Stimulated activated CD8-positive, alpha-beta memory T cell treated with anti-CD3 and anti-CD28 coated beads, Interleukin-4, amount 100 ng/mL, for 4 hours (primary cell): ENCODE data around the gene TLDC2.
"Not testable (repeated sequence)": the region's sequence is repeated elsewhere in the genome, so short reads cannot be mapped to it uniquely, and the experiment has no call there.

Experiments
- DNase-seq, 2 donors: peaks; one replicate each; pipeline ENCODE4 v3.0.0-alpha.2; 2020; ENCODE audit warnings: low read depth in 2 of 2, low spot score in 1 of 2

Gene TLDC2

DNA sequence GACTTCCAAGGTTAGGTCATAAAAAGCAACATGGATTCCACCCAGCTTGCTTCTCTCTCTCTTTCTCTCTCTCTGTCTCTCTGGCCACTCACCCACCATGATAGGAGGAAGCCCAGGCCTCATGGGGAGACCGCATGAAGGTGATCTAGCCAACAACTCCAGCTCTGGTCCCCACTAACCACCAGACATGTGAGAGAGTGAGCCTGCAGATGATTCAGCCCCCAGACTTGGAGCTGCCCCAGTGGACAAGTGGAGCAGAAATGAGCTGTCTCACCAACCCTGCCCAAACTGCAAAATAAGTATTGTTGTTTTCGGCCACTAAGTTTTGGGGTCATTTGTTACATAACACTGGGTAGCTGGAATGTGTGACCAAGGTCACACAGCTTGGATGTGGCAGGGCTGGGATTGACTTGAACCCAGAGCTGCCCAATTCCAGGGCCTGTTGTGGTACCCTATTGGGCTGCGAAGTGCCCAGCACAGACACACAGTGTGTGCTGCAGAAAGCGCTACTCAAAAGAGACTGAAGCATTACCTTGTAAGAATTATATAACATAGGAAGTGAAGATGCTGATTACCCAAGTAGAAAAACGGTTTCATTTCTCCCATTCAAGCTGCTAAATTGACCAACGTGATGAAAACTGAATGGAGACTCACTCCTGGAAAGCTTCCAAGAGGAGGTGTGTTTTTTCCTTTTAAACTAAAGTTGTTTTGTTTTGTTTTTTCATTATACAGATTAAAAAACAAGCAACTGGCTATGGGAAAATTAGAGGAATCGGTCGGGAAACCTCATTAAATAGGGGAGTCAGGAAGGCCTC lies 9.1 kb upstream of the TLDC2 start:
- no peak for DNase-seq

DNA sequence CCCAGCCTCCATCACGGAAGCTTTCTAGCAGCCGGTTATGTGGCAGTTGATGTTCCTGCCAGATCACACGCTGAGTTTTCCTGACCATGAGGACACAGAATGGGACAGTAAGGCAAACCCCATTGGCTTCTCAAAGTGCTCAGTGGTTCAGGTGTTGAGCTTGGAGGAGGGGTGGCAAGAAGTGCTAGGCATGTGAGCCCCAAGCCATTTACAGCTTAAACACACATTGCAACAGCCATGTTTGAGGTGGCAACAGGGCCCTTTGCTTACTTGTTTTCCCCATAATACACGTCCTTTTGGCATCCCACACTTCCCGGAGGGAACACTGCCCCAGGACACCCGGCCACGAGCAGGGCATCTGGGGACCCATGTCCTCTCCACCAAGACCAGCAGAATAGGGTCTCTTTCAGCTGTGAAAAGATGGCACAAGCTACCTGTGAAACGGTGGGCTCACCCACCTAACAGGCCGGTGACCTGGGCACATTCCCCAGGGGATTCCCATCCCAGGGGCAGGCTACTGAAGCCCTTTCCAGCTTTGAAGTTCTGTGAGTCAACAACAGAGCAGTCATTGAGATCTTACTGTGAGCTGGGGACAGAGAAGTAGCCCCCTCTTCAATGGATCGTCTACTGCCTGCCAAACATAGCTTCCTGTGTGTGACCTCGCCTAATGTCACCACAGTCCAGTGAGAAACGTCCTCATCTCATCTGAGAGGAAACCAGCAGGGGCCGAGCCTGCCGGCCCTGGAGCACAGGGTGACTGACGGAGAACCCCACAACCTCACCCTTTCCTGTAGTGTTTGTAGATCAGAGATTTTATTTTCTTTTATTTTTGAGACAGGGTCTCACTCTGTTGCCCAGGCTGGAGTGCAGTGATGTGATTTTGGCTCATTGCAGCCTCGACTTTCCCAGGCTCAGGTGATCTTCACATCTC lies 4.0 kb upstream of the TLDC2 start:
- DNase-seq, result no peak

DNA sequence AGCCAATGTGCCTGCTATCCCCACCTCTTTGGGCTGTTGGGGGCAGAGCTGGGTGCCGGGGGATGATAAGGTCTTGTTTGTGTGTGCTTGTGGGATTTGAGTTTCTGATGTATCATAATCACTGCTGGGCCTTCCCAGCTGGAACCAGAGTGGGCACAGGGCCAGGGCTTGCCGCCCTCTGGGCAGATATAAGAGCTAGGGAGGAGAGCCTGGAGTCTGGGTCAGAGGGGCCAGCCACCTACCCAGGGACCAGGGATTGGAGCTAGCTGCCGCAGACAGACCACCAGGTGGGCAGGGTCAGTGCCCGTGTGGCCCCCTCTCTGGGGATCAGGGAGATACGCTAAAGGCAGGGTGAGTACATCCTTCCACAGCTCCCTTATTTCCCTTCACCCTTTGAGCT lies 3.1 kb upstream of the TLDC2 start:
- DNase-seq, result no peak

DNA sequence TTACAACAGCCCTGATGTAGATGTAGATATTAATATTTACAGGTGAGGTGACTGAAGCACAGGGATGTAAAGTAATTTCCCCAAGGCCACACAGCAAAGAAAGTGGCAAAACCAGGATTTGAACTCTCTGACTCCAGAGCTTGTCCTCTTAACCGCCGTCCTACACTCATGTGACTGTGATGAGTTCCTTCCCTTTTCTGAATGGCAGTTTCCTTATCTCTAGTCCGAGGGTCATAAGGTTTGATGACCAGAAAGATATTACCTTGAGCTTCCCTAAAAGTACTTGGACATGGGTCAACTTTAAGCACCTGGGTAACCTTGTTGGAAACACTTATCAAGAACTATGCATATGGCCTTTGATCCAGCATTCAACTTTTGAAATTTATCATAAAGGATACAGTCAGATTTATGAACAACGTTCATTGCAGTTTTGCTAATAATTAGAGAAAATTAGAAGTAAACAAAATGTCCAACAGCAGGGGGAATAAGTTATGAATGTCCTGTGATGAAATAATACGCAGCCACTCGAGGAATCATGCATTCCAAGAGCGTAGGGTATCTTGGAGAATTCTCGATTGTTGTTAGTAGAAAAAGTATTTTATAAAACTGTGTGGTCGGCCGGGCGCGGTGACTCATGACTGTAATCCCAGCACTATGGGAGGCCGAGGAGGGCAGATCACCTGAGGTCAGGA lies 2.3 kb upstream of the TLDC2 start:
- DNase-seq, result no peak

DNA sequence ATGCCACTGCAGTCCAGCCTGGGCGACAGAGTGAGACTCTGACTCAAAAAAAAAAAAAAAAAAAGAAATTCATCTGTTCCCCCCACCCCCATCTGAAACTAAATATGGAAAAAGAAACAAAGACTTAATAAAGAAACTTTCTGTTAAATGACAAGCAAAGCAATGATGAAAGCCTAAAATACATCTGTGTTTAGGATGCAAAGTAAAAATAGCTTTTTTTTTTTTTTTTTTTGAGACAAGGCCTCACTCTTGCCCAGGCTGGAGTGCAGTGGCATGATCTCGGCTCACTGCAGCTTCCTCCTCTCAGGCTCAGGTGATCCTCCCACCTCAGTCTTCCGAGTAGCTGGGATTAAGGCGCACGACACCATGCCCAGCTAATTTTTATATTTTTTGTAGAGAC lies 845 bp upstream of the TLDC2 start:
- DNase-seq, result not testable (repeated sequence)

DNA sequence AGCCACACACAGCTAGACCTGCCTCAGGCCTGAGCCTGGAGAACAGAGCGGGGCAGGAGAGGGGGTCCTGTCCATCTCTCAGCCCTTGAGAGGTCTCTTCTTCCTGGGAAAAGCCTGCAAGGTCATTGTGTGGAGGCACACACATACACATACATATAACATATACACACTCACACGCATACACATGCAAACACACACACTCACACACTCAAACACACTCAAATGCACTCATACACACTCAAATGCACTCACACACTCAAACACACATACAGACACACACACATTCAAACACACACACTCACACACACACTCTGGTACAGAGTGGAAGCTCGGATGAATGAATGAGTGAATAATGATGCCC lies 515 bp downstream of the TLDC2 start:
- DNase-seq, result no peak

DNA sequence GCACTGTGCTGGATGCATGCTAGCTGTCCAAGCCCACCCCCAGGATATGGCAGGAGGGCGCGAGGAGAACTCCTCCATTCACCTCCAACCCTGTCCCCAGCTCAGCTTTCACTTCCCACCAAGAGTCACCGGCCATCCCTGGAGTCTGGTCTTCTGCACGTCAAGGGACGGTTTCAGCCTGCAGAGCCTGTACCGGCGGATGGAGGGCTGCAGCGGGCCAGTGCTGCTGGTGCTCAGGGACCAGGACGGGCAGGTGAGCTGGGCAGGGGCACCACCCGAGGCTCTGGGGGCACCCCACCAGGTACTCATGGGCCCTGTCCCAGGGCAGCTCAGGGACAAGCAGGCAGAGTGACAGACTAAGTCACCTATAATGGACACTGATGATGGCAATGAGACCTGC lies 3.0 kb downstream of the TLDC2 start:
- no peak for DNase-seq

DNA sequence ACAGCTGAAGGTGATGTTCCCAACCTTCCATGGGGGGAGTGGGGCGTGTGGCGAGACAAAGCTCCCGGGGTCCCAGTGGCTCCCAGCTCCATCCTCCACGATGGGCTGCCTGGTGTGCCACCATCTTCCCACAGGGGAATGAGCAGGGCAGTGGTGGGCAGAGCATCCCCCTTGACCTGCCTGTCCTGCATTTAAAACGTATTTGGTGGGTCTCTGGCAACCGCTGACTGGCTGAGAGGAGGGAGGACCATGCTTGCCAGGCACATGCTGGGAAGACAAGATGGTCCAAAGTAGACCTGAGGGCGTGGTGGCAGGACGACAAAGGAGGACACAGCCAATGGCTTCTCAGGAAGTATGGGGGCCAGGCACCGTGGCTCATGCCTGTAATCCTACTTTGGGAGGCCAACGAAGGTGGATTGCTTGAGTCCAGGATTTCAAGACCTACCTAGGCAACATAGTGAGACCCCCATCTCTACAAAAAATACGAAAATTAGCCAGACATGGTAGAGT lies 4.9 kb downstream of the TLDC2 start:
- DNase-seq, result no peak

DNA sequence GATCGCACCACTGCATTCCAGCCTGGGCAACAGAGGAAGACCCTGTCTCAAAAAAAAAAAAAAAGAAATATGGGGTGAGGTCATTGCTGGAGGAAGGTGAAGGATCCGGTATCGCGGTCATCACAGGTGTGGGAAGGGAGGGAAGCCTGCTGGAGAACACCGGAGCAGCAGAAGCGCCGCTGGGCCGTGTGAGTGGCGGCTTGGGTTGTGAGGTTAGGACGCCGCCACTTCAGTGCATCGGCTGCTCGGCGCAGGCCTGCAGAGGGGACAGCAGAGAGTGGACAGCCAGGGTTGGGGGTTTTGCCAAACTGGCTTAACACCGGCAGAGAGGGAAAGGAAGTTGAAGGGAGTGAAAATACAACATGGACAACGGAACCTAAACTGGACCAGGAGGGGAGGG lies 5.4 kb downstream of the TLDC2 start:
- DNase-seq, result no peak

DNA sequence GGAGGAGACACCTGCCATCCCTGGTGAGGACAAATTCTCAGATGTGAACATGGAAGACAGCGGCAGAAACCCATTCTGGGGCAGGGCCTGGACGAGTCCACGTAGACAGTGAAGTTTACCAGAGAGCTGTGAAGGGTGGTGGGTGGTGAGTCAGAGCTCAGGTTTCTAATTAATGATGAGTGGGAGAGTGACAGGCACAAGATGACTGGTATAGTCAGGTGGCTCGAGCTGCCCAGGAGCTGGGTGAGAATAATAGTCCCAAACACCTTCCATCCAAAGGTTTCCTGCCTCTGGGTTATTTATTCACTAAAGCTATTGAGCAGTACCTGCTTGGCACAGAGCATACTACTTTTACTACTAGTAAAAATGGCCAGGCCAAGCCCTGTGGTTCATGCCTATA lies 6.0 kb downstream of the TLDC2 start:
- DNase-seq, result no peak

DNA sequence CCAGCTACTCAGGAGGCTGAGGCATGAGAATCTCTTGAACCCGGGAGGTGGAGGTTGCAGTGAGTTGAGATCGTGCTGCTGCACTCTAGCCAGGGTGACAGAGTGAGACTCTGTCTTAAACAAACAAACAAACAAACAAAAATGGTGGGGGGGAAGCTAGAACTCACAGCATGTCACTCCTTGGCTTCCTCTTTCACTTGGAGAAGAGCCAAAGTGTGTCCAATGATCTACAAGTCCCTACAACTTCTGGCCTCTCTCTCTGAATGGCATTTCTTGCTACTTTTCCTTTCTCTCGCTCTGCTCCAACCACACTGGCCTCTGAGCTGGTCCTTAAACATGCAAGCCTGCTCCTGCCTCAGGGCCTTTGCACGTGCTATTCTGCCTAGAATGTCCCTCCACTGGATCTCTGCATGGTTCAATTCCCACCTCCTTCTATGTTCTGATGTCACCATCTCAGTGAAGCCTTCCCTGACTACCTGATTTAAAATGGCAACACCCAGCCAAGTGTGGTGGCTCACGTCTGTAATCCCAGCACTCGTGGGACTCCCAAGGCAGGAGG lies 8.1 kb downstream of the TLDC2 start:
- DNase-seq, result no peak

DNA sequence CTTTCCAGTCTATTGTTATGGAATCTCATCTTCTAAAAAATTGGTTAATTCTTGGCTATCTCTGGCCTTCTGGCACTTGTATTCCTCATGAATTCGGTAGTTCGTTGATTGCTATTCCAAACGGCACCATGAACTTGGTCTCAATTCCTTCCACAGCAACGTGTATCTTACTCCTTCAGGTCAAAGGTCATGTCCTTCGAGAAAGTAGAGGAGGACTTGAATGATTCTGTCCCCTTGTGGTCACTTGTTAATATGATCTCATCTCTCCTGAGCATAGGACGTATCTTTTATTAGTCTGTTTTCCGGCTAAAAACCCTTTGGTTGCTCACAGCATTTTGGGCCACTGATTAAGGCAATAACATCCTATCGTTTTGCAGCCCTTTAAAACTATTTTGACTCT lies 9.4 kb downstream of the TLDC2 start:
- DNase-seq, result no peak

DNA sequence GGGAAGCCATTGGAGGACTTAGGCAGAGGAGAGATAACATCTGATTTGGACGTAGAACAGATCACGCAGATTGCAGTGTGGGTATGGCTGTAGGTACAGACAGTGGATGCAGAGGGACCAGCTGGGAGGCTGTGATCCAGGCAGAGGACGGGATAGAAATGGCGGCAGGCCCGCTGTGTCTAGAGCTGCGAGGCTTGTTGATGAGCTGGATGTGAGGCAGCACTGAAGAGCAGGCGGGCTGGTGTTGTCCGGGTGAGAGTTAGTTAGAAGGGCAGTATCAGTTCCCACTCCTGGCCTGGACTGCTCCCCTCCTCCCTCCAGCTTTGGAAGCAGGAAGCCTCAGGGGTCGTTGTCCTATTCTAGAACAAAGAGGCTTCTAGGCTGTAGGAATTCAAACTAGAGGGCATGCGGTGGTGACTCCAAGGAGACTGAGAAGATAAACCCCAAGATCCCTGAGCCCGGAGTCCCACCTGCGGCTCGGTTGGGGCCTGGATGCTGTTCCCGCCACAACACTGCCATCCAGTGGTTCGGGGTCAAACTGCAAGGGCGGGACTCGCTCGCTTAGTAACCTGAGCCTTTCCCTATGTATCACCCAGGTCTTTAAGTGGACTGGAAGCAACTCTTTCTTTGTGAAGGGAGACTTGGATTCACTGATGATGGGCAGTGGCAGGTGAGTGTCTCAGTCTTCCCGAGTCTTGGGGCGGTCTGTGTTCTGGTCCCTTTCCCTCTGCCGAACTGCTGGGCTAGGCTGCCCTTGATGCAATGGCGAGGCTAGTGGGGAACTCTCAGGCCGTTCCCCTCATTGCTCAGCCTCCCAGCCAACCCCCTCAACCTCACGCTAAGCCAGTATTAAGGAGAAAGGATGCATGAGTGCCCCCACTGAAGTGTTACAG lies 11.2 kb downstream of the TLDC2 start:
- DNase-seq, result peak; percentile 34 to 68

DNA sequence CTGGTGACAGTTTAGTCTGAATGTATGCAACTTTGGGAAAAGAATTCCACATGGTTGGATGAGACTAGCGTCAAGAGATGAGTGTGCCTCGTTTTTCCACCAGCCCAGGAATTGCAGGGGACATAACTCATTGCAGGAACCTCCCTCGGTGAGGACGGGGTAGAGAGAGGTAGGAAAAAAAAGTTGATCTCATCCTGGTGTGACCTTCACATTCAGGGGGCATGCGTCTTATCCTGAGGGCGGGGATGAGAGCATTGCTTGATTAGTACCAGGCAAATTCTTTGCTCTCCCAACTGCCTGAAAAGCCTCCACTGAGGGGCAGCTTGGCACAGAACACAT lies 11.8 kb downstream of the TLDC2 start:
- DNase-seq, result no peak

DNA sequence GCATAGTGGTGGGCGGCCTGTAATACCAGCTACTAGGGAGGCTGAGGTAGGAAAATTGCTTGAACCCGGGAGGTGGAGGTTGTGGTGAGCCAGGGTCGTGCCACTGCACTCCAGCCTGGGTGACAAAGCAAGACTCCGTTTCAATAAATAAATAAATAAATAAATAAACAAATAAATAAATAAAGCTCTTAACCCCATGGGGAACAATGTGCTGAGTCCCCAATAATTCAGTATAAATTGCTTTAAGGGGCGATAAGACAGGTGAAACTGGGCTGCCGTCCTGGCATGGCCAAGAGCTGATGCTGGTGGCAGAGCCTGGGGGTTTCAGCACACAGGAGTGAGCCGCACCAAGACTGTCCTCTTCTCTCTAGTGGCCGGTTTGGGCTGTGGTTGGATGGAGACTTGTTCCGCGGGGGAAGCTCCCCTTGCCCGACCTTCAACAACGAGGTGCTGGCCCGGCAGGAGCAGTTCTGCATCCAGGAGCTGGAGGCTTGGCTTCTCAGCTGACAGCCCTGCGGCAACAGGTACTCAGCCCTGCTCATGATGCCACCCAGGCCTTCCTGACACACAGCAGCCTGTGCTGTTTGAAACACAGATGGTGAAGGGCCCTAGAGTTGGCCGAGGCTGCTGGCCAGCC lies 13.1 kb downstream of the TLDC2 start:
- DNase-seq, result no peak

DNA sequence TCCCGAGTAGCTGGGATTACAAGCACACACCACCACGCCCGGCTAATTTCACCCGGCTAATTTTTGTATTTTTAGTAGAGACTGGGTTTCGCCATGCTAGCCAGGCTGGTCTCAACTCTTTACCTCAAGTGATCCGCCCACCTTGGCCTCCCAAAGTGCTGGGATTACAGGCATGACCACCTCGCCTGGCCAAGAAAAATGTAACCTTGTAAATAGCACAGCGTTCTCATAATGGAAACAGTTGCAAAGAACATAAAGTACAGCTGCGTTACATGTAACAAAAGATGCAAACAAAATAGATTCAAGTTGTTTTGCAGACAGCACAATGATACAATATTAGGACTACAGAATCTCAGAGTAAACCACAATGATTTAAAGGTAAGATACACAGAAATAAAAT lies 14.6 kb downstream of the TLDC2 start:
- no peak for DNase-seq

DNA sequence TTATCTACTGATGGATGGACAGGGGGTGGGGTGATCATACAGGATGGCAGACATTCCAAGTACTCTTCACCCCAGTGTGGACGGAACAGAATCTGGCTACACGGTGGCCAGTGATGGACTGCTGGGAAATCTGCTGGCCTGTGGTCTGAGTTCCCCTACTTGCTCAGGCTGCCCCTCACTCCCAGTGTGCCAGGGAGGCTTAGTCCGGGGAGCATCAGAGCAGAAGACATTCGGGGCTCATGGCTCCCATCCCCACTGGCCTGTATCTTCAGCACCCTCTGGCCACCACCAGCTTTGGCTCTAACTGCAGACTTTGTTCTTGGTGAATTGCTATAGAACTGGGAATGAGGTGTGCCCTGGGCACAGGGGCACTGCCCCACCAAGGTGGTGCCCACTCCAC lies 15.3 kb downstream of the TLDC2 start:
- no peak for DNase-seq

DNA sequence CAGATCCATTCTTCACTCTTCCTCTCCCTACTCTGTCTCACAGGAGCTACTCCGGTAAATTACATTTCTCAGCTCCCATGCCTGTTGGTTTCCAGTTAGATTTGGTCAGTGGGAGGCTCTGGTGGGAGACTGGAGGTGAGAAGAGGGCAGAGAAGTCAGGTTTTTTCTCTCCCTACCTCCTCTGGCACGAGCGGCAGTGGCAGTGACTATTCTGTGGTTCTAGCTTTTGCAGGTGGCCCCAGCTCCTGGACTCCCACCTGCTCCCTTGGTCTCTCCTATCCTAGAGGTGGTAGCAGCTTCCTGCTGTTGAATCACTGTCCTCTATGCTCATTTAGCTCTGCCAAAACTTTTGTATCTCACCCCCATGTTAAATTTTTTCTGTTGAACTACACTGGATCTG lies 17.9 kb downstream of the TLDC2 start:
- DNase-seq, result no peak

DNA sequence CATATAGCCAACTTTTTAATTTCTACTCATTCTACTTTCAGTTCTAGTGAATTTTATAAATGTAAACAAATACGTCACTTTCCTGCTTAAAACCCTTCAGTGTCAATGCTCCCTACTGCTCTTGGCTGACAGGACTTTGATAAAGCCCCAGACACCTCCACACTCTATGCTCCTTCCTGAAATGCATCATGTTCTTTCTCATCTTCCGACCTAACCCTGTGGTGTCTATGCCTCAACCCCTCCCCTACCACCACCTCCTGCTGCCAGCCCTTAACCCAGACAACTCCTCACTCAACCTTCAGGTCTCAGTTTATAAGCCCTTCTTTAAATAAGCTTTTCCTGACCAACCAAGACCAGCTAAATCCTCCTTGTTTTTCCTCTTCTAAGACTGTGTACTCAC lies 19.1 kb downstream of the TLDC2 start:
- no peak for DNase-seq

DNA sequence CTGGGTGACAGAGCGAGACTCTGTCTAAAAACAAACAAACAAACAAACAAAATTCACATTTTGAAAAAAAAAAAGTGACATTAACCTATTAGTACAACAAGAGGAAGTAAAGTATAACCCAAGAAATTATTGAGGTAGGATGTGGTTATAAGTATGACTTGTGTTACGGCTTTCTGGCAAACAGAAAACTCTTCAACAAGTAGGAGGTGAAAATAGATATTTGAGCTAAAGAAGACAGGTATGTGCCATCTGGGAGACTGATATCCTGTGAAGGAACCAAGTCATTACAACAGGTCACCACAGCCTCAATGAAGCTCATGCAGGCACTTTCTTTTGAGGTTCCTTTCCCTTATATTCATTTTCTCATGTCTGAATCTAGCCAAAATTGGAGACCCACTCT lies 28.8 kb downstream of the TLDC2 start:
- DNase-seq, result no peak
